Measurements from ENCODE around the gene WSCD2.

The WSCD2 gene

GRCh38 chr12:108123402-108123801 lies 5.7 kb upstream of the WSCD2 start:
- Histone ChIP-seq H3K4me3 (no peak overlapping the region), H3K27ac (no peak overlapping the region)

GRCh38 chr12:108125073-108125472 lies 4.0 kb upstream of the WSCD2 start:
- no peak overlapping the region for H3K4me3 ChIP-seq
- H3K27ac ChIP-seq, result no peak overlapping the region

- Histone ChIP-seq H3K27ac (no peak overlapping the region), H3K4me3 (no peak overlapping the region)
These were observed 2.9 kb upstream of the WSCD2 start for GRCh38 chr12:108126212-108126611.

- Histone ChIP-seq H3K27ac (no peak overlapping the region), H3K4me3 (no peak overlapping the region)
These were observed 2.0 kb upstream of the WSCD2 start for GRCh38 chr12:108126990-108127501.

- H3K4me3 ChIP-seq, result no peak overlapping the region
- no peak overlapping the region for H3K27ac ChIP-seq
These were observed 1.4 kb upstream of the WSCD2 start for GRCh38 chr12:108127654-108128053.

GRCh38 chr12:108128221-108129016 lies 669 bp upstream of the WSCD2 start:
- H3K27ac ChIP-seq, result no peak overlapping the region
- H3K4me3 ChIP-seq, result peak overlapping the region in 3 of 7 experiments; percentile 23 to 53 (median 41)

GRCh38 chr12:108131035-108131434 lies 1.9 kb downstream of the WSCD2 start:
- no peak overlapping the region for H3K4me3 ChIP-seq
- H3K27ac ChIP-seq, result no peak overlapping the region

- H3K27ac ChIP-seq, result no peak overlapping the region
- H3K4me3 ChIP-seq, result no peak overlapping the region
These were observed 2.6 kb downstream of the WSCD2 start for GRCh38 chr12:108131657-108132126.

GRCh38 chr12:108133482-108133881 lies 4.4 kb downstream of the WSCD2 start:
- Histone ChIP-seq H3K4me3 (no peak overlapping the region), H3K27ac (no peak overlapping the region)

GRCh38 chr12:108134744-108135143 lies 5.7 kb downstream of the WSCD2 start:
- no peak overlapping the region for H3K27ac ChIP-seq
- no peak overlapping the region for H3K4me3 ChIP-seq

- H3K27ac ChIP-seq, result no peak overlapping the region
These were observed 6.5 kb downstream of the WSCD2 start for GRCh38 chr12:108135627-108136026.

GRCh38 chr12:108136697-108137096 lies 7.6 kb downstream of the WSCD2 start:
- Histone ChIP-seq H3K27ac (no peak overlapping the region), H3K4me3 (no peak overlapping the region)

More at GRCh38 chr12:108135627-108136026, 6.5 kb downstream of the WSCD2 start:
- no peak overlapping the region for H3K4me3 ChIP-seq

GRCh38 chr12:108139454-108139853 lies 10.4 kb downstream of the WSCD2 start:
- Histone ChIP-seq H3K4me3 (no peak overlapping the region), H3K27ac (no peak overlapping the region)

- H3K4me3 ChIP-seq, result no peak overlapping the region
- H3K27ac ChIP-seq, result no peak overlapping the region
These were observed 11.4 kb downstream of the WSCD2 start for GRCh38 chr12:108140501-108140900.

- H3K27ac ChIP-seq, result no peak overlapping the region
- no peak overlapping the region for H3K4me3 ChIP-seq
These were observed 12.6 kb downstream of the WSCD2 start for GRCh38 chr12:108141600-108142130.

- no peak overlapping the region for H3K27ac ChIP-seq
- H3K4me3 ChIP-seq, result no peak overlapping the region
These were observed 14.1 kb downstream of the WSCD2 start for GRCh38 chr12:108143144-108143543.

- Histone ChIP-seq H3K4me3 (no peak overlapping the region), H3K27ac (no peak overlapping the region)
These were observed 15.0 kb downstream of the WSCD2 start for GRCh38 chr12:108144080-108144479.

GRCh38 chr12:108145011-108145410 lies 15.9 kb downstream of the WSCD2 start:
- Histone ChIP-seq H3K4me3 (no peak overlapping the region), H3K27ac (no peak overlapping the region)

GRCh38 chr12:108146035-108146893 lies 17.2 kb downstream of the WSCD2 start:
- H3K4me3 ChIP-seq, result no peak overlapping the region
- H3K27ac ChIP-seq, result no peak overlapping the region

GRCh38 chr12:108147279-108147678 lies 18.2 kb downstream of the WSCD2 start:
- H3K27ac ChIP-seq, result no peak overlapping the region
- H3K4me3 ChIP-seq, result no peak overlapping the region

Measured in skin epidermis (tissue), 12 donors.